Sigmoid colon (tissue), 7 donors: ENCODE measurements around the gene FXYD1. TPM values are rescaled to one million over a fixed set of nuclear protein-coding genes. Genes with fewer than 3 reads are reported as not detected.
"Not testable (repeated sequence)": the region's sequence is repeated elsewhere in the genome, so short reads cannot be mapped to it uniquely, and the experiment has no call there.

Source experiments
- DNase-seq: peaks from one replicate; pipeline ENCODE4 v3.0.0-alpha.2; 2019
- H3K27ac ChIP-seq, 4 donors: fragments of 200-600 bp; sonication (generic); one replicate each; pipeline ENCODE4 v1.5.1; 2016 to 2019; ENCODE audit warnings: mild to moderate bottlenecking in 1 of 4
- H3K27me3 ChIP-seq, 3 donors: fragments of 200-600 bp; sonication (generic); one replicate each; pipeline ENCODE4 v1.5.1; 2019; ENCODE audit warnings: mild to moderate bottlenecking in 1 of 3
- H3K36me3 ChIP-seq, 4 donors: fragments of 200-600 bp; sonication (generic); one replicate each; pipeline ENCODE4 v1.5.1; 2016 to 2019
- H3K4me1 ChIP-seq, 4 donors: fragments of 200-600 bp; sonication (generic); one replicate each; pipeline ENCODE4 v1.5.1; 2017 to 2019
- H3K4me3 ChIP-seq, 4 donors: fragments of 200-600 bp; sonication (generic); one replicate each; pipeline ENCODE4 v1.5.1; 2017 to 2019; ENCODE audit warnings: mild to moderate bottlenecking in 2 of 4, moderate library complexity in 1 of 4
- H3K9me3 ChIP-seq, 4 donors: fragments of 200-600 bp in 3 of 4; sonication (generic) in 3 of 4; one replicate each; pipeline versions ENCODE4 v1.5.1 to v1.6.1; 2013 to 2019
- CTCF ChIP-seq, 4 experiments: fragments of 450-650 bp in 3 of 4; fragments of 200-600 bp in 1 of 4; IDR thresholded peaks; one replicate each; pipeline ENCODE4 v1.5.1; 2016 to 2019; ENCODE audit warnings: antibody characterized with exemption in 4 of 4, mild to moderate bottlenecking in 3 of 4, moderate library complexity in 2 of 4
- EP300 ChIP-seq, 4 donors: sonication (generic); formaldehyde crosslinking; IDR thresholded peaks; one replicate each; pipeline ENCODE4 v1.6.1; 2017; ENCODE audit warnings: antibody characterized with exemption in 4 of 4
- POLR2A ChIP-seq, 2 donors: fragments of 450-650 bp; IDR thresholded peaks; one replicate each; pipeline ENCODE4 v1.6.1; 2016; ENCODE audit warnings: antibody characterized with exemption in 2 of 2, mild to moderate bottlenecking in 2 of 2, moderate library complexity in 2 of 2
- POLR2AphosphoS5 ChIP-seq, 4 donors: sonication (generic); formaldehyde crosslinking; IDR thresholded peaks; one replicate each; pipeline ENCODE4 v1.6.1; 2017; ENCODE audit warnings: antibody characterized with exemption in 4 of 4
- WGBS, 2 donors: extraction: QIAGEN DNeasy Blood & Tissue Kit; methylation state at CpG; one replicate each; pipeline ENCODE4 v1.1.7; 2013; 5-methylcytosine and 5-hydroxymethylcytosine counted together
- intact Hi-C: fragments of 100-400 bp; cut with DNase I; formaldehyde crosslinking; loops from one replicate; pipeline ENCODE4 v1.15.1; 2023
- polyA plus RNA-seq, 3 donors: library from polyadenylated mRNA; stranded (reverse); fragments of 200-250 nt; gene quantifications; one replicate each; pipeline ENCODE4 v1.2.3, GENCODE V29; 2013
- total RNA-seq, 4 donors: library from RNA; depleted of rRNA; stranded (reverse); fragments of >200 nt; gene quantifications; one replicate each; pipeline ENCODE4 v1.1.0, GENCODE V29; 2016
- donor health status: healthy with polysubstance abuse.
- donor health status: Bipolar disorder and iron deficiency.
- donor health status: healthy.

The FXYD1 gene
- total and polyA plus RNA-seq, 7 donors, result 6.0 to 107 (median 43.6) TPM

- WGBS, 2 donors, result 88 to 92% methylated on average over 20 of the region's 20 CpGs
These were observed 12.8 kb downstream of the FXYD1 start for GRCh38 chr19:35151273-35152065.

GRCh38 chr19:35153129-35153522 is 14.5 kb downstream of the FXYD1 start:
- 42 to 69% methylated on average over 10 of the region's 10 CpGs for WGBS, 2 donors
- Histone ChIP-seq H3K4me1 (peaks cover 0 to 25% (median 16%) of the 10 kb centered on the region in 4 donors), H3K27me3 (peaks cover 16 to 77% (median 37%) of the 10 kb centered on the region in 3 donors)
- H3K4me3 ChIP-seq, H3K36me3 ChIP-seq, intact Hi-C loops, DNase-seq, H3K27ac ChIP-seq, H3K9me3 ChIP-seq: not testable (repeated sequence)

More at GRCh38 chr19:35151273-35152065, 12.8 kb downstream of the FXYD1 start:
- peaks cover 10 to 67% (median 32%) of the 10 kb centered on the region in 3 donors for H3K27me3 ChIP-seq
- no peak for TF ChIP-seq EP300 (IDR thresholded peaks at IDR 0.05)
- no peak for TF ChIP-seq CTCF (IDR thresholded peaks at IDR 0.05)
- no peak for TF ChIP-seq POLR2A (IDR thresholded peaks at IDR 0.05)
- TF ChIP-seq POLR2AphosphoS5 (IDR thresholded peaks at IDR 0.05), result no peak
- peaks cover 0 to 25% (median 16%) of the 10 kb centered on the region in 4 donors for H3K4me1 ChIP-seq
- DNase-seq, result no peak
- H3K27ac ChIP-seq, result no peak overlapping the region
- intact Hi-C loops, result no loop called here
- no peak overlapping the region for H3K4me3 ChIP-seq
- no peaks in the 10 kb centered on the region for H3K36me3 ChIP-seq
- H3K9me3 ChIP-seq, result no peaks in the 10 kb centered on the region

- TF ChIP-seq POLR2AphosphoS5 (IDR thresholded peaks at IDR 0.05) (no peak), CTCF (IDR thresholded peaks at IDR 0.05) (peak in 2 of 4 experiments; percentile 16 to 35)
- Histone ChIP-seq H3K4me3 (peak overlapping the region; percentile 33 to 56 (median 48)), H3K36me3 (peaks cover 0 to 6% (median 0%) of the 10 kb centered on the region in 4 donors), H3K4me1 (peaks cover 0 to 25% (median 16%) of the 10 kb centered on the region in 4 donors), H3K27me3 (peaks cover 16 to 73% (median 37%) of the 10 kb centered on the region in 3 donors), H3K9me3 (no peaks in the 10 kb centered on the region), H3K27ac (peak overlapping the region; percentile 42 to 77 (median 66))
- peak; percentile 71 for DNase-seq
- intact Hi-C loops, result no loop called here
- WGBS, 2 donors, result 1 to 3% methylated on average over 36 of the region's 36 CpGs
These were observed 15.3 kb downstream of the FXYD1 start for GRCh38 chr19:35153701-35154524.

- H3K27ac ChIP-seq, result peak within 1 kb of the TSS; percentile 42 to 77 (median 66)
- DNase-seq, result peak; percentile 85
- peaks cover 16 to 64% (median 37%) of the 10 kb centered on the region in 3 donors for H3K27me3 ChIP-seq
- 1% methylated on average over 49 of the region's 49 CpGs for WGBS, 2 donors
- peaks cover 0 to 6% (median 0%) of the 10 kb centered on the region in 4 donors for H3K36me3 ChIP-seq
- H3K9me3 ChIP-seq, result no peaks in the 10 kb centered on the region
- intact Hi-C loops, result no loop called here
- H3K4me3 ChIP-seq, result peak within 1 kb of the TSS; percentile 33 to 56 (median 48)
- TF ChIP-seq POLR2A (IDR thresholded peaks at IDR 0.05), result no peak
- peak; percentile 9 to 47 (median 28) for TF ChIP-seq POLR2AphosphoS5 (IDR thresholded peaks at IDR 0.05)
- H3K4me1 ChIP-seq, result peaks cover 0 to 25% (median 16%) of the 10 kb centered on the region in 4 donors
These were observed 16.1 kb downstream of the FXYD1 start, which contains the start of gene FXYD5 for GRCh38 chr19:35154525-35155406. TSS of gene FXYD5 (plus strand) at chr19:35154735. CDS start at chr19:35155551, 816 bp downstream.

GRCh38 chr19:35155441-35155840 is 16.8 kb downstream of the FXYD1 start:
- Histone ChIP-seq H3K27ac (peak overlapping the region in 3 of 4 donors; percentile 65 to 77 (median 67)), H3K4me1 (peaks cover 0 to 25% (median 16%) of the 10 kb centered on the region in 4 donors), H3K4me3 (peak overlapping the region; percentile 33 to 56 (median 48)), H3K36me3 (peaks cover 0 to 6% (median 0%) of the 10 kb centered on the region in 4 donors), H3K9me3 (no peaks in the 10 kb centered on the region), H3K27me3 (peaks cover 16 to 68% (median 37%) of the 10 kb centered on the region in 3 donors)
- no peak for DNase-seq
- TF ChIP-seq POLR2A (IDR thresholded peaks at IDR 0.05) (no peak), EP300 (IDR thresholded peaks at IDR 0.05) (no peak)
- 16 to 19% methylated on average over 17 of the region's 17 CpGs for WGBS, 2 donors
- intact Hi-C loops, result no loop called here
